H7 (cell line): Measurements from ENCODE around the gene HIRIP3. TPM values are rescaled to one million over a fixed set of nuclear protein-coding genes. Genes with fewer than 3 reads are reported as not detected.

ENCODE experiments used
- DNase-seq: peaks from one replicate; pipeline ENCODE4 v3.0.0; 2012
- H3K27me3 ChIP-seq: 2 replicates; pipeline ENCODE4 v1.6.0; 2011; ENCODE audit warnings: mild to moderate bottlenecking, low read length; ENCODE audit not compliant: control insufficient read depth, insufficient read depth
- H3K36me3 ChIP-seq: replicated peaks from 2 replicates; pipeline ENCODE4 v1.5.1; 2011; ENCODE audit warnings: low read length; ENCODE audit not compliant: control insufficient read depth, insufficient read depth
- H3K4me3 ChIP-seq: 2 replicates; pipeline ENCODE4 v1.5.1; 2011; ENCODE audit warnings: low read depth, mild to moderate bottlenecking, control low read depth, low read length, moderate library complexity; ENCODE audit not compliant: insufficient read depth
- total RNA-seq: library from RNA; depleted of rRNA; stranded (reverse); fragments of >200 nt; shearing (Covaris generic); gene quantifications from 2 replicates; pipeline ENCODE4 v1.2.3, GENCODE V29; 2014

Gene HIRIP3
- total RNA-seq, 1 experiment from 2014 or later, result 20.5 TPM

- H3K36me3 ChIP-seq, result peaks cover 3% of the 10 kb centered on the region
- no peaks in the 10 kb centered on the region for H3K27me3 ChIP-seq
- DNase-seq, result peak; percentile 100
- peak within 1 kb of the TSS; percentile 81 for H3K4me3 ChIP-seq
Measured at GRCh38 chr16:29995911-29996765, 721 bp upstream of the HIRIP3 start, which contains the start of gene INO80E. INO80E (plus strand) TSS chr16:29996241; CDS start chr16:29996311, 70 bp downstream.

- peak; percentile 98 for DNase-seq
- H3K27me3 ChIP-seq, result no peaks in the 10 kb centered on the region
- H3K36me3 ChIP-seq, result peaks cover 4% of the 10 kb centered on the region
- peak overlapping the region; percentile 81 for H3K4me3 ChIP-seq
Measured at GRCh38 chr16:29994600-29995323, 655 bp downstream of the HIRIP3 start.

- DNase-seq, result no peak
- peaks cover 4% of the 10 kb centered on the region for H3K36me3 ChIP-seq
- no peak overlapping the region for H3K4me3 ChIP-seq
- no peaks in the 10 kb centered on the region for H3K27me3 ChIP-seq
Measured at GRCh38 chr16:29993903-29994599, 1.4 kb downstream of the HIRIP3 start.

GRCh38 chr16:29993191-29993902 is 2.1 kb downstream of the HIRIP3 start:
- Histone ChIP-seq H3K4me3 (no peak overlapping the region), H3K27me3 (no peaks in the 10 kb centered on the region), H3K36me3 (peaks cover 4% of the 10 kb centered on the region)
- DNase-seq, result no peak

GRCh38 chr16:29992344-29992967 is 3.0 kb downstream of the HIRIP3 start:
- Histone ChIP-seq H3K27me3 (no peaks in the 10 kb centered on the region), H3K36me3 (peaks cover 4% of the 10 kb centered on the region), H3K4me3 (no peak overlapping the region)
- DNase-seq, result no peak

- peak; percentile 57 for DNase-seq
- no peak overlapping the region for H3K4me3 ChIP-seq
- no peaks in the 10 kb centered on the region for H3K27me3 ChIP-seq
- H3K36me3 ChIP-seq, result peaks cover 5% of the 10 kb centered on the region
Measured at GRCh38 chr16:29991571-29991904, 3.9 kb downstream of the HIRIP3 start.

GRCh38 chr16:29990883-29991570 is 4.4 kb downstream of the HIRIP3 start:
- H3K36me3 ChIP-seq, result peaks cover 7% of the 10 kb centered on the region
- no peaks in the 10 kb centered on the region for H3K27me3 ChIP-seq
- no peak for DNase-seq
- no peak overlapping the region for H3K4me3 ChIP-seq

- H3K36me3 ChIP-seq, result peaks cover 16% of the 10 kb centered on the region
- H3K27me3 ChIP-seq, result no peaks in the 10 kb centered on the region
- H3K4me3 ChIP-seq, result no peak overlapping the region
- DNase-seq, result no peak
Measured at GRCh38 chr16:29990034-29990433, 5.4 kb downstream of the HIRIP3 start.

GRCh38 chr16:29989111-29989858 is 6.1 kb downstream of the HIRIP3 start:
- H3K36me3 ChIP-seq, result peaks cover 22% of the 10 kb centered on the region
- no peak for DNase-seq
- H3K4me3 ChIP-seq, result no peak overlapping the region
- H3K27me3 ChIP-seq, result no peaks in the 10 kb centered on the region

- H3K4me3 ChIP-seq, result no peak overlapping the region
- H3K36me3 ChIP-seq, result peaks cover 26% of the 10 kb centered on the region
- H3K27me3 ChIP-seq, result no peaks in the 10 kb centered on the region
- DNase-seq, result peak; percentile 30
Measured at GRCh38 chr16:29988346-29989075, 6.9 kb downstream of the HIRIP3 start.

GRCh38 chr16:29987371-29988085 is 7.9 kb downstream of the HIRIP3 start:
- H3K27me3 ChIP-seq, result no peaks in the 10 kb centered on the region
- DNase-seq, result peak; percentile 57
- peaks cover 32% of the 10 kb centered on the region for H3K36me3 ChIP-seq
- H3K4me3 ChIP-seq, result no peak overlapping the region

- peaks cover 31% of the 10 kb centered on the region for H3K36me3 ChIP-seq
- no peak overlapping the region for H3K4me3 ChIP-seq
- peak; percentile 49 for DNase-seq
- H3K27me3 ChIP-seq, result no peaks in the 10 kb centered on the region
Measured at GRCh38 chr16:29986931-29987330, 8.5 kb downstream of the HIRIP3 start.
